ENCODE data around the gene HSPB9.

DNA sequence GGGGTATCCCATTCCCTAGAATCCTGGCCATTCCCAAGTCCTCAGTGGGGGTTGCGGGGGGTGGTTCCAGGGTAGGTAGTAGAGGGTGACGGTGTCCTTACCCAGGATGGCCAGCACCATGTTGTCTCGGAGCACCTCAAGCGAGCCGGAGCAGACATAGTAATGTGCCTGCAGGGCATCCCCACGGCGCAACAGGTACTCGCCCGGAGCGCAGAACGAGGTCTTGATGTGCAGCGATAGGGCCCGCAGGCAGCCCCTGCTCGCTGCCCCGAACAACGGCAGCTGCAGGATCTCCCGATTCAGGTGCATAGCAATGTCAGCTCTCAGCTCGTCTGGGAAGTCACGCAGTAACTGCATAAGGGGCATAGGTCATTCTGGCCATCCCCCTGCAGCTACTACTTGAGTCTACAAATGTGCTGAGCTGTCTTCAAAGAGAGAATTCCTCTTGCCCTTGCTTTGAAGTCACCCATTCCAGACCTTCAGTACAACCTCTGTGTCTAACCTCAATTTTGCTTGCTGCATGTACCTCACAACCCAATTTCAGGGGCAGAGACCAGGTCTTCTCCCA lies 43.7 kb downstream of the HSPB9 start:
- TF ChIP-seq, protein P1, sequence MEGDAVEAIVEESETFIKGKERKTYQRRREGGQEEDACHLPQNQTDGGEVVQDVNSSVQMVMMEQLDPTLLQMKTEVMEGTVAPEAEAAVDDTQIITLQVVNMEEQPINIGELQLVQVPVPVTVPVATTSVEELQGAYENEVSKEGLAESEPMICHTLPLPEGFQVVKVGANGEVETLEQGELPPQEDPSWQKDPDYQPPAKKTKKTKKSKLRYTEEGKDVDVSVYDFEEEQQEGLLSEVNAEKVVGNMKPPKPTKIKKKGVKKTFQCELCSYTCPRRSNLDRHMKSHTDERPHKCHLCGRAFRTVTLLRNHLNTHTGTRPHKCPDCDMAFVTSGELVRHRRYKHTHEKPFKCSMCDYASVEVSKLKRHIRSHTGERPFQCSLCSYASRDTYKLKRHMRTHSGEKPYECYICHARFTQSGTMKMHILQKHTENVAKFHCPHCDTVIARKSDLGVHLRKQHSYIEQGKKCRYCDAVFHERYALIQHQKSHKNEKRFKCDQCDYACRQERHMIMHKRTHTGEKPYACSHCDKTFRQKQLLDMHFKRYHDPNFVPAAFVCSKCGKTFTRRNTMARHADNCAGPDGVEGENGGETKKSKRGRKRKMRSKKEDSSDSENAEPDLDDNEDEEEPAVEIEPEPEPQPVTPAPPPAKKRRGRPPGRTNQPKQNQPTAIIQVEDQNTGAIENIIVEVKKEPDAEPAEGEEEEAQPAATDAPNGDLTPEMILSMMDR (IDR thresholded peaks at IDR 0.05 in 8 of 11, conservative IDR thresholded peaks at IDR 0.05 in 3 of 11): no peak
- TF ChIP-seq POLR2A (IDR thresholded peaks at IDR 0.05): no peak
